GM03348 (cell line): ENCODE data around the gene DCPS.
A peak's percentile ranks its signal among the peaks of the same experiment; 100 is the strongest.
"Not testable (repeated sequence)": the region's sequence is repeated elsewhere in the genome, so short reads cannot be mapped to it uniquely, and the experiment has no call there.

Experiments used
- DNase-seq: peaks from one replicate; pipeline ENCODE4 v3.0.0; 2012; ENCODE audit warnings: low spot score

DCPS gene

GRCh38 chr11:126303623-126304456 is at the start of gene DCPS:
Gene DCPS (plus strand): TSS chr11:126304060. CDS start chr11:126304081, 21 bp downstream.
- peak; percentile 99 for DNase-seq

GRCh38 chr11:126254819-126255218 is 49.0 kb upstream of the DCPS start:
- no peak for DNase-seq

GRCh38 chr11:126255507-126255906 is 48.4 kb upstream of the DCPS start:
- not testable (repeated sequence) for DNase-seq

- DNase-seq = no peak
Measured at GRCh38 chr11:126256216-126256615, 47.6 kb upstream of the DCPS start.

- DNase-seq = no peak
Measured at GRCh38 chr11:126257144-126257543, 46.7 kb upstream of the DCPS start.

GRCh38 chr11:126257764-126258163 is 46.1 kb upstream of the DCPS start:
- DNase-seq = peak; percentile 65

GRCh38 chr11:126262216-126262615 is 41.6 kb upstream of the DCPS start:
- no peak for DNase-seq

- DNase-seq = no peak
Measured at GRCh38 chr11:126263489-126263888, 40.4 kb upstream of the DCPS start.

- DNase-seq = no peak
Measured at GRCh38 chr11:126265811-126266210, 38.0 kb upstream of the DCPS start.

- DNase-seq = no peak
Measured at GRCh38 chr11:126267650-126268049, 36.2 kb upstream of the DCPS start.

- peak; percentile 72 for DNase-seq
Measured at GRCh38 chr11:126268361-126268707, 35.5 kb upstream of the DCPS start.

- DNase-seq = peak; percentile 100
Measured at GRCh38 chr11:126268708-126269579, 34.9 kb upstream of the DCPS start, which contains the start of the genes FOXRED1 and SRPRA. Gene FOXRED1 (plus strand): TSS chr11:126269154. CDS start chr11:126269207, 53 bp downstream. Gene SRPRA (minus strand): TSS chr11:126268895. CDS start chr11:126268804, 91 bp downstream.

- DNase-seq = no peak
Measured at GRCh38 chr11:126277322-126277721, 26.5 kb upstream of the DCPS start.

GRCh38 chr11:126277780-126278179 is 26.1 kb upstream of the DCPS start:
- DNase-seq = no peak

GRCh38 chr11:126279191-126279590 is 24.7 kb upstream of the DCPS start:
- DNase-seq = no peak

- no peak for DNase-seq
Measured at GRCh38 chr11:126280595-126280994, 23.3 kb upstream of the DCPS start.

GRCh38 chr11:126281245-126281644 is 22.6 kb upstream of the DCPS start:
- DNase-seq = no peak

GRCh38 chr11:126281666-126282175 is 22.1 kb upstream of the DCPS start:
- no peak for DNase-seq

- peak; percentile 67 for DNase-seq
Measured at GRCh38 chr11:126282361-126282735, 21.5 kb upstream of the DCPS start.

- DNase-seq = peak; percentile 90
Measured at GRCh38 chr11:126282736-126283591, 20.9 kb upstream of the DCPS start, which contains the start of gene TIRAP. Gene TIRAP (plus strand): TSS chr11:126283093. CDS start chr11:126290895, 7,802 bp downstream.

GRCh38 chr11:126284829-126285228 is 19.0 kb upstream of the DCPS start:
- peak; percentile 77 for DNase-seq

GRCh38 chr11:126288237-126288636 is 15.6 kb upstream of the DCPS start:
- DNase-seq = no peak
